ENCODE measurements around the gene PUM1.

GRCh38 chr1:31016868-31017267 lies 48.6 kb downstream of the PUM1 start:
- TF ChIP-seq, protein P1, sequence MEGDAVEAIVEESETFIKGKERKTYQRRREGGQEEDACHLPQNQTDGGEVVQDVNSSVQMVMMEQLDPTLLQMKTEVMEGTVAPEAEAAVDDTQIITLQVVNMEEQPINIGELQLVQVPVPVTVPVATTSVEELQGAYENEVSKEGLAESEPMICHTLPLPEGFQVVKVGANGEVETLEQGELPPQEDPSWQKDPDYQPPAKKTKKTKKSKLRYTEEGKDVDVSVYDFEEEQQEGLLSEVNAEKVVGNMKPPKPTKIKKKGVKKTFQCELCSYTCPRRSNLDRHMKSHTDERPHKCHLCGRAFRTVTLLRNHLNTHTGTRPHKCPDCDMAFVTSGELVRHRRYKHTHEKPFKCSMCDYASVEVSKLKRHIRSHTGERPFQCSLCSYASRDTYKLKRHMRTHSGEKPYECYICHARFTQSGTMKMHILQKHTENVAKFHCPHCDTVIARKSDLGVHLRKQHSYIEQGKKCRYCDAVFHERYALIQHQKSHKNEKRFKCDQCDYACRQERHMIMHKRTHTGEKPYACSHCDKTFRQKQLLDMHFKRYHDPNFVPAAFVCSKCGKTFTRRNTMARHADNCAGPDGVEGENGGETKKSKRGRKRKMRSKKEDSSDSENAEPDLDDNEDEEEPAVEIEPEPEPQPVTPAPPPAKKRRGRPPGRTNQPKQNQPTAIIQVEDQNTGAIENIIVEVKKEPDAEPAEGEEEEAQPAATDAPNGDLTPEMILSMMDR (IDR thresholded peaks at IDR 0.05; ENCODE audit: low read depth, low read length, poor library complexity, severe bottlenecking), result no peak
- TF ChIP-seq EZH2phosphoT487 (IDR thresholded peaks at IDR 0.05; ENCODE audit: borderline replicate concordance, low read length), result no peak
